ENCODE data around the gene MBNL1. TPM values are rescaled to one million over a fixed set of nuclear protein-coding genes. Genes with fewer than 3 reads are reported as not detected.

The MBNL1 gene
- total and polyA plus RNA-seq, 3 donors from 2014 or later = 36.5 to 167 (median 145) TPM

DNA sequence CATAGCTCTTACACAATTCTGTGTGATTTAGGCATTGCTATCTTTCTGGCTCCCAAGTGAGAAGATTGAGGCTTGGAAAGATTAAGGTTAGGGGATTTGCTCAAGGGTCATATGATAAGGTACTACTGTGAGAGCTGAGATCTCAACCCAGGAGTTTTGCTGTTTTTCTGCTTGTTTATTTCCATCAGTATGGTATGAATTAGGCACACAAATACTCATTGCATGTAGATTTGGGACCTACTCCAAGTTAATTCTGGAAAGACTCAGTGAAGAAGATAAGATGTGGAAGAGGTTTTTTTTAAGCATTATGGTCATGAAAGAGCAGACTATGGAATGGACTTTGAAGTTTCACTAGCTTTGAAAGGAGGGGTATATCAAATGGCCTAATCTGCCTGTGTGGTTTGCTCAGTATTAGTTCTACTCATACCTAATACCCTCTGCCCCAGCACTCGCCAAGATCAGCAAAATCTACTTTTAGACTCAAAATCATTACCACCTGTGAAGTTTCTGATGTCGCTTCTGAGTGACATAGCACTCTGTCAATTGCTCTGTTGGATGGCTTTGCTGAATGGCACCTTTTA lies 12.5 kb downstream of the MBNL1 start:
- intact Hi-C loops (cut with DNase I; ENCODE audit: low total_unique reads) = no loop called here
- H3K9me3 ChIP-seq = no peaks in the 10 kb centered on the region
- no peak for DNase-seq
- H3K4me3 ChIP-seq = no peak overlapping the region
- H3K27ac ChIP-seq = no peak overlapping the region
- TF ChIP-seq POLR2A (IDR thresholded peaks at IDR 0.05) = no peak
- TF ChIP-seq, protein P1, sequence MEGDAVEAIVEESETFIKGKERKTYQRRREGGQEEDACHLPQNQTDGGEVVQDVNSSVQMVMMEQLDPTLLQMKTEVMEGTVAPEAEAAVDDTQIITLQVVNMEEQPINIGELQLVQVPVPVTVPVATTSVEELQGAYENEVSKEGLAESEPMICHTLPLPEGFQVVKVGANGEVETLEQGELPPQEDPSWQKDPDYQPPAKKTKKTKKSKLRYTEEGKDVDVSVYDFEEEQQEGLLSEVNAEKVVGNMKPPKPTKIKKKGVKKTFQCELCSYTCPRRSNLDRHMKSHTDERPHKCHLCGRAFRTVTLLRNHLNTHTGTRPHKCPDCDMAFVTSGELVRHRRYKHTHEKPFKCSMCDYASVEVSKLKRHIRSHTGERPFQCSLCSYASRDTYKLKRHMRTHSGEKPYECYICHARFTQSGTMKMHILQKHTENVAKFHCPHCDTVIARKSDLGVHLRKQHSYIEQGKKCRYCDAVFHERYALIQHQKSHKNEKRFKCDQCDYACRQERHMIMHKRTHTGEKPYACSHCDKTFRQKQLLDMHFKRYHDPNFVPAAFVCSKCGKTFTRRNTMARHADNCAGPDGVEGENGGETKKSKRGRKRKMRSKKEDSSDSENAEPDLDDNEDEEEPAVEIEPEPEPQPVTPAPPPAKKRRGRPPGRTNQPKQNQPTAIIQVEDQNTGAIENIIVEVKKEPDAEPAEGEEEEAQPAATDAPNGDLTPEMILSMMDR (IDR thresholded peaks at IDR 0.05) = no peak
- no peaks in the 10 kb centered on the region for H3K27me3 ChIP-seq
- H3K4me1 ChIP-seq = peaks cover 16% of the 10 kb centered on the region
- no peaks in the 10 kb centered on the region for H3K36me3 ChIP-seq (ENCODE audit: low read depth, missing control alignments)
- WGBS, 2 donors = 83 to 89% methylated on average over 2 of the region's 2 CpGs

- Histone ChIP-seq H3K4me3 (no peak overlapping the region), H3K36me3 (ENCODE audit: low read depth, missing control alignments) (no peaks in the 10 kb centered on the region), H3K9me3 (no peaks in the 10 kb centered on the region), H3K27ac (no peak overlapping the region), H3K27me3 (no peaks in the 10 kb centered on the region), H3K4me1 (peaks cover 16% of the 10 kb centered on the region)
- no peak for TF ChIP-seq POLR2A (IDR thresholded peaks at IDR 0.05)
- TF ChIP-seq, protein P1 (IDR thresholded peaks at IDR 0.05) = no peak
- no peak for DNase-seq
- 41 to 44% methylated on average over 1 of the region's 1 CpG for WGBS, 2 donors
- intact Hi-C loops (cut with DNase I; ENCODE audit: low total_unique reads) = no loop called here
Observed at GRCh38 chr3:152282813-152283212, 14.1 kb downstream of the MBNL1 start.

DNA sequence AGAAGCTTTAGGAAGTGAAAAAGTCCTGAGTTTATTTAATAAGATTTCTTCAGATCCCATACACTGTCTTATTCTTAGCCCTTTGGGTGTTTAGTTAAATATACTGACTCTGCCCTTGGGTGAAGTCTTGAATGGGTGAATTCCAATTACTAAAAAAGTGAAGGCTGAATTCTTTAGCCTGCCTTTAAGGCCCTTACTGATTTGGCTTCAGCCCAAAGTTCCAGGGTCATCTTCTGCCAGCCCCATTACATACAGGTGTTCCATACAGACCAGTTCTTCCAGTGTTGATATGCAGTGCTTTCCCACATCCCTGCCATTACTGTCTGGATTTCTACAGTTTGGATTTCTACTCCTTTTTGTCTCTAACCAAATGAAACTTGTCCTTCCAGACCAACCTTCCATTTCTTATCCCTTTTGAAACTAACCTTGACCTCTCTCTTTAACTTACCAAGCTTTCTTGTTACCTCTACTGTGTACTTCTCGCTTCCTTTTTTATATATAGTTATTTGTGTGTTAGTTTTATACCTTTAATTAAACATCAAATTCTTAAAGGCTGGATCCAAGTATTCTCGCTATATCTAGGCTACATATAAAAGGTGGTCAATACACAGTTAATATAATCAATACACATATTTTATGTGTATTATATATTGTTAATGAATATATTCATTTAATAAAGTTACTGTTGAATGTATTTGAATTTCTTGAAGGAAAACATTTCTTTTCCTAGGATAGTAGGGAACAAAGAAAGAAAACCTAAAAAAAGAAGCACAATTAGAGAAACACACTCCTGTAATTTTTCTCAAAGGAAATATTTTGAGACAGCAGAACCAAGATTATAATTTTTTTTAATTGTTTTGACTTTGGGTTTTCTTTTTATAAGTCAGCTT lies 15.0 kb downstream of the MBNL1 start:
- no peaks in the 10 kb centered on the region for H3K27me3 ChIP-seq
- no peak for DNase-seq
- no peak overlapping the region for H3K27ac ChIP-seq
- H3K4me3 ChIP-seq = no peak overlapping the region
- 85 to 96% methylated on average over 2 of the region's 2 CpGs for WGBS, 2 donors
- H3K4me1 ChIP-seq = peaks cover 16% of the 10 kb centered on the region
- H3K36me3 ChIP-seq (ENCODE audit: low read depth, missing control alignments) = no peaks in the 10 kb centered on the region
- TF ChIP-seq POLR2A (IDR thresholded peaks at IDR 0.05) = no peak
- TF ChIP-seq, protein P1 (IDR thresholded peaks at IDR 0.05) = no peak
- H3K9me3 ChIP-seq = no peaks in the 10 kb centered on the region
- intact Hi-C loops (cut with DNase I; ENCODE audit: low total_unique reads) = no loop called here

DNA sequence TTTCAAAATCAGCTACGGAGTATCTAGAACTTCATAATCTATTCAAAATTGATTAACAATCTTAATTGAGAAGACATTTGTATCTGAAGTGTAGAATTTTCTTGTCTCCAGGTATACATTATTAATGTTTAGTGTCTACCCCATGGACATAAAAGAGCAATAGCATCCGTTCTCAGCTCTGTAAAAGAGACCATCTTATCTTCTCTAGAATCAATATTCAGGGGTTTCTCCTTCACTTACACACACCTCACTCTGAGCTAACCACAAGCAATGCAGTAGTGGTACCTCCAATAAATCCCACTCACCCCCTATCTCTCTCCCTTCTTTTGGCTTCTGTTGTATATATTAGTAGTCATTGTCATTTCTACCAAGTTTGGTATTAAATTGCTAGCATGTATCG lies 16.2 kb downstream of the MBNL1 start:
- Histone ChIP-seq H3K4me3 (no peak overlapping the region), H3K4me1 (peaks cover 16% of the 10 kb centered on the region)

More for the DNA sequence above, 16.2 kb downstream of the MBNL1 start:
- Histone ChIP-seq H3K36me3 (ENCODE audit: low read depth, missing control alignments) (no peaks in the 10 kb centered on the region), H3K27ac (no peak overlapping the region), H3K27me3 (no peaks in the 10 kb centered on the region), H3K9me3 (no peaks in the 10 kb centered on the region)
- 86% methylated on average over 3 of the region's 3 CpGs for WGBS, 2 donors
- intact Hi-C loops (cut with DNase I; ENCODE audit: low total_unique reads) = no loop called here
- TF ChIP-seq POLR2A (IDR thresholded peaks at IDR 0.05) = no peak
- TF ChIP-seq, protein P1 (IDR thresholded peaks at IDR 0.05) = no peak
- DNase-seq = no peak

Data from testis (tissue), 3 donors.